ENCODE results near the gene ISOC1.

DNA sequence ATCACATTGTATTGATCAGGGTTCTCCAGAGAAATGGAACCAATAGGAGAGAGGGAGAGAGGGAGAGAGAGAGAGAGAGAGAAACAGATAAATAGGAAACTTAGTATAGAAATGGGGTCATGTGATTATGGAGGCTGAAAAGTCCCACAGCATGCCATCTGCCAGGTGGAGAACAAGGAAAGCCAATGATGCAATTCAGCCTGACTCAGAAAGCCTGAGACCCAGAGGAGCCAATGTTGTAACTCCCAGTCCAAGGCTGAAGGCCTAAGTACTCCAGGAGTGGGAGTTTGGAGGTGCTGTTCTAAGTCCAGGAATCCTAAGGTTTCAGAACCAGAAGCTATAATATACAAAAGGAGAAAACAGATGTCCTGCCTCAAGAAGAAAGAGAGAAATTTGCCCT is 48.4 kb upstream of the ISOC1 start:
- no peak for TF ChIP-seq ZNF121 (CRISPR knock-in tag; IDR thresholded peaks at IDR 0.05)
- TF ChIP-seq, protein P1, sequence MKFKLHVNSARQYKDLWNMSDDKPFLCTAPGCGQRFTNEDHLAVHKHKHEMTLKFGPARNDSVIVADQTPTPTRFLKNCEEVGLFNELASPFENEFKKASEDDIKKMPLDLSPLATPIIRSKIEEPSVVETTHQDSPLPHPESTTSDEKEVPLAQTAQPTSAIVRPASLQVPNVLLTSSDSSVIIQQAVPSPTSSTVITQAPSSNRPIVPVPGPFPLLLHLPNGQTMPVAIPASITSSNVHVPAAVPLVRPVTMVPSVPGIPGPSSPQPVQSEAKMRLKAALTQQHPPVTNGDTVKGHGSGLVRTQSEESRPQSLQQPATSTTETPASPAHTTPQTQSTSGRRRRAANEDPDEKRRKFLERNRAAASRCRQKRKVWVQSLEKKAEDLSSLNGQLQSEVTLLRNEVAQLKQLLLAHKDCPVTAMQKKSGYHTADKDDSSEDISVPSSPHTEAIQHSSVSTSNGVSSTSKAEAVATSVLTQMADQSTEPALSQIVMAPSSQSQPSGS (CRISPR knock-in tag; IDR thresholded peaks at IDR 0.05; ENCODE audit: borderline replicate concordance, low read depth), result no peak
- TF ChIP-seq CREB1 (CRISPR knock-in tag; IDR thresholded peaks at IDR 0.05), result no peak
- TF ChIP-seq, protein P2, sequence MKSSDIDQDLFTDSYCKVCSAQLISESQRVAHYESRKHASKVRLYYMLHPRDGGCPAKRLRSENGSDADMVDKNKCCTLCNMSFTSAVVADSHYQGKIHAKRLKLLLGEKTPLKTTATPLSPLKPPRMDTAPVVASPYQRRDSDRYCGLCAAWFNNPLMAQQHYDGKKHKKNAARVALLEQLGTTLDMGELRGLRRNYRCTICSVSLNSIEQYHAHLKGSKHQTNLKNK (CRISPR knock-in tag; IDR thresholded peaks at IDR 0.05), result no peak
- TF ChIP-seq, protein P3, sequence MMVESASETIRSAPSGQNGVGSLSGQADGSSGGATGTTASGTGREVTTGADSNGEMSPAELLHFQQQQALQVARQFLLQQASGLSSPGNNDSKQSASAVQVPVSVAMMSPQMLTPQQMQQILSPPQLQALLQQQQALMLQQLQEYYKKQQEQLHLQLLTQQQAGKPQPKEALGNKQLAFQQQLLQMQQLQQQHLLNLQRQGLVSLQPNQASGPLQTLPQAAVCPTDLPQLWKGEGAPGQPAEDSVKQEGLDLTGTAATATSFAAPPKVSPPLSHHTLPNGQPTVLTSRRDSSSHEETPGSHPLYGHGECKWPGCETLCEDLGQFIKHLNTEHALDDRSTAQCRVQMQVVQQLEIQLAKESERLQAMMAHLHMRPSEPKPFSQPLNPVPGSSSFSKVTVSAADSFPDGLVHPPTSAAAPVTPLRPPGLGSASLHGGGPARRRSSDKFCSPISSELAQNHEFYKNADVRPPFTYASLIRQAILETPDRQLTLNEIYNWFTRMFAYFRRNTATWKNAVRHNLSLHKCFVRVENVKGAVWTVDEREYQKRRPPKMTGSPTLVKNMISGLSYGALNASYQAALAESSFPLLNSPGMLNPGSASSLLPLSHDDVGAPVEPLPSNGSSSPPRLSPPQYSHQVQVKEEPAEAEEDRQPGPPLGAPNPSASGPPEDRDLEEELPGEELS (CRISPR knock-in tag; IDR thresholded peaks at IDR 0.05), result no peak
- TF ChIP-seq, protein P4, sequence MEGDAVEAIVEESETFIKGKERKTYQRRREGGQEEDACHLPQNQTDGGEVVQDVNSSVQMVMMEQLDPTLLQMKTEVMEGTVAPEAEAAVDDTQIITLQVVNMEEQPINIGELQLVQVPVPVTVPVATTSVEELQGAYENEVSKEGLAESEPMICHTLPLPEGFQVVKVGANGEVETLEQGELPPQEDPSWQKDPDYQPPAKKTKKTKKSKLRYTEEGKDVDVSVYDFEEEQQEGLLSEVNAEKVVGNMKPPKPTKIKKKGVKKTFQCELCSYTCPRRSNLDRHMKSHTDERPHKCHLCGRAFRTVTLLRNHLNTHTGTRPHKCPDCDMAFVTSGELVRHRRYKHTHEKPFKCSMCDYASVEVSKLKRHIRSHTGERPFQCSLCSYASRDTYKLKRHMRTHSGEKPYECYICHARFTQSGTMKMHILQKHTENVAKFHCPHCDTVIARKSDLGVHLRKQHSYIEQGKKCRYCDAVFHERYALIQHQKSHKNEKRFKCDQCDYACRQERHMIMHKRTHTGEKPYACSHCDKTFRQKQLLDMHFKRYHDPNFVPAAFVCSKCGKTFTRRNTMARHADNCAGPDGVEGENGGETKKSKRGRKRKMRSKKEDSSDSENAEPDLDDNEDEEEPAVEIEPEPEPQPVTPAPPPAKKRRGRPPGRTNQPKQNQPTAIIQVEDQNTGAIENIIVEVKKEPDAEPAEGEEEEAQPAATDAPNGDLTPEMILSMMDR (IDR thresholded peaks at IDR 0.05), result no peak
- no peak for TF ChIP-seq MXD4 (CRISPR knock-in tag; IDR thresholded peaks at IDR 0.05; ENCODE audit: borderline replicate concordance)
- TF ChIP-seq NR2C2 (CRISPR knock-in tag; IDR thresholded peaks at IDR 0.05), result no peak
- TF ChIP-seq, protein P5, sequence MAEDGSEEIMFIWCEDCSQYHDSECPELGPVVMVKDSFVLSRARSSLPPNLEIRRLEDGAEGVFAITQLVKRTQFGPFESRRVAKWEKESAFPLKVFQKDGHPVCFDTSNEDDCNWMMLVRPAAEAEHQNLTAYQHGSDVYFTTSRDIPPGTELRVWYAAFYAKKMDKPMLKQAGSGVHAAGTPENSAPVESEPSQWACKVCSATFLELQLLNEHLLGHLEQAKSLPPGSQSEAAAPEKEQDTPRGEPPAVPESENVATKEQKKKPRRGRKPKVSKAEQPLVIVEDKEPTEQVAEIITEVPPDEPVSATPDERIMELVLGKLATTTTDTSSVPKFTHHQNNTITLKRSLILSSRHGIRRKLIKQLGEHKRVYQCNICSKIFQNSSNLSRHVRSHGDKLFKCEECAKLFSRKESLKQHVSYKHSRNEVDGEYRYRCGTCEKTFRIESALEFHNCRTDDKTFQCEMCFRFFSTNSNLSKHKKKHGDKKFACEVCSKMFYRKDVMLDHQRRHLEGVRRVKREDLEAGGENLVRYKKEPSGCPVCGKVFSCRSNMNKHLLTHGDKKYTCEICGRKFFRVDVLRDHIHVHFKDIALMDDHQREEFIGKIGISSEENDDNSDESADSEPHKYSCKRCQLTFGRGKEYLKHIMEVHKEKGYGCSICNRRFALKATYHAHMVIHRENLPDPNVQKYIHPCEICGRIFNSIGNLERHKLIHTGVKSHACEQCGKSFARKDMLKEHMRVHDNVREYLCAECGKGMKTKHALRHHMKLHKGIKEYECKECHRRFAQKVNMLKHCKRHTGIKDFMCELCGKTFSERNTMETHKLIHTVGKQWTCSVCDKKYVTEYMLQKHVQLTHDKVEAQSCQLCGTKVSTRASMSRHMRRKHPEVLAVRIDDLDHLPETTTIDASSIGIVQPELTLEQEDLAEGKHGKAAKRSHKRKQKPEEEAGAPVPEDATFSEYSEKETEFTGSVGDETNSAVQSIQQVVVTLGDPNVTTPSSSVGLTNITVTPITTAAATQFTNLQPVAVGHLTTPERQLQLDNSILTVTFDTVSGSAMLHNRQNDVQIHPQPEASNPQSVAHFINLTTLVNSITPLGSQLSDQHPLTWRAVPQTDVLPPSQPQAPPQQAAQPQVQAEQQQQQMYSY (CRISPR knock-in tag; IDR thresholded peaks at IDR 0.05), result no peak
- no peak for TF ChIP-seq SMAD3 (CRISPR knock-in tag; IDR thresholded peaks at IDR 0.05; ENCODE audit: borderline replicate concordance)
